Type B pancreatic cell (in vitro differentiated cells): ENCODE measurements around the gene RTL1. TPM values are rescaled to one million over a fixed set of nuclear protein-coding genes. Genes with fewer than 3 reads are reported as not detected.

Experiments
- DNase-seq: peaks from one replicate; pipeline ENCODE4 v3.0.0; 2021; ENCODE audit warnings: mixed read lengths; ENCODE audit not compliant: unreplicated experiment; ENCODE audit errors: extremely low spot score
- H3K27ac Mint-ChIP-seq: 2 replicates; pipeline ENCODE4 v1.8.0; 2021; ENCODE audit warnings: mild to moderate bottlenecking, mixed read lengths
- H3K27me3 Mint-ChIP-seq: 2 replicates; pipeline ENCODE4 v1.8.0; 2021; ENCODE audit warnings: mixed read lengths
- H3K36me3 Mint-ChIP-seq: 2 replicates; pipeline ENCODE4 v1.8.0; 2021; ENCODE audit warnings: mixed read lengths
- H3K4me1 Mint-ChIP-seq: one replicate; pipeline ENCODE4 v1.8.0; 2021; ENCODE audit warnings: mixed read lengths; ENCODE audit not compliant: unreplicated experiment
- H3K4me3 Mint-ChIP-seq: 2 replicates; pipeline ENCODE4 v1.8.0; 2021; ENCODE audit warnings: mild to moderate bottlenecking, mixed read lengths
- H3K9me3 Mint-ChIP-seq: 2 replicates; pipeline ENCODE4 v1.8.0; 2021; ENCODE audit warnings: mixed read lengths
- total RNA-seq: library from RNA; stranded (reverse); gene quantifications from 2 replicates; pipeline ENCODE4 v1.2.1, GENCODE V29; 2021; ENCODE audit warnings: low replicate concordance
- TF ChIP-seq, protein P1 (sequence below): fragments of 200-600 bp; sonication (generic); conservative IDR thresholded peaks from 2 replicates; pipeline ENCODE4 v1.5.0; 2021; ENCODE audit warnings: antibody characterized with exemption, mild to moderate bottlenecking

RTL1 gene
- total RNA-seq, 1 donor from 2014 or later: 1.5 TPM

DNA sequence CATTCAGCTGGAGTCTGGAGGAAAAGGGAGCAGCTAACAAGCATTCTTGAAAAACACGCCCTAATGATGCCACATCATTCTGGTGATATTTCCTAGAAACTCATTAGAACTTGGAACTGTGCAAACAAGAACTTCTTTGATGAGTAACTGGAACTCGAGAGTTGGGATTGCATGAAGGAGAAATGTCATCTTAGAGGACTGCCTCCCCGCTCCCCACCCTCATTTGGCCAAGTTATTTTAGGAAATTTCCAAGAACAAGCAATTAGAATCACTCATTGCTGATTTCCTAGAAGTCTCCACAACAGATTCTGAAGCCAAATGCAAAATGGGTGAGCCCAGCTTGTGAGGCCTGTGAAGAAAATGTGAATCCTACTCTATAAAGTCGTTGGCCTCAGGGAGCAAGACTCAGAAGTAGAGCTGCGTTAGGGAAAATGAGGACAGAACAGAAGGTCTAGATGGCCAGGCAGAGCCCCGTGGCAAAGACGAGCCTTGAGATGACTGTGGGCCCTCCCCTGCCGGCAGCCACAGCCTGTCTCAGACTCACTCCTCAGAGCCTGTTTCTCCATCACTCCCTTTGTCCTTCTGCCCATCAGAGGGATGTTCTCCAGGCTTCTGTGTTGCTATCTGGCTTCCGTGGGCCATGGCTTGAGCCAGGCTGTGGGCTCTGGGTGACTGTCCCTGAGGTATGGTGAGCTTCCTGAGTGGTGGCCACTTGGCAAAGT, 38.4 kb downstream of the RTL1 start:
- Mint-ChIP-seq H3K4me3 (no peak overlapping the region), H3K36me3 (no peaks in the 10 kb centered on the region), H3K4me1 (no peaks in the 10 kb centered on the region), H3K9me3 (no peaks in the 10 kb centered on the region), H3K27me3 (peaks cover 2% of the 10 kb centered on the region), H3K27ac (no peak overlapping the region)
- no peak for DNase-seq
- TF ChIP-seq, protein P1, sequence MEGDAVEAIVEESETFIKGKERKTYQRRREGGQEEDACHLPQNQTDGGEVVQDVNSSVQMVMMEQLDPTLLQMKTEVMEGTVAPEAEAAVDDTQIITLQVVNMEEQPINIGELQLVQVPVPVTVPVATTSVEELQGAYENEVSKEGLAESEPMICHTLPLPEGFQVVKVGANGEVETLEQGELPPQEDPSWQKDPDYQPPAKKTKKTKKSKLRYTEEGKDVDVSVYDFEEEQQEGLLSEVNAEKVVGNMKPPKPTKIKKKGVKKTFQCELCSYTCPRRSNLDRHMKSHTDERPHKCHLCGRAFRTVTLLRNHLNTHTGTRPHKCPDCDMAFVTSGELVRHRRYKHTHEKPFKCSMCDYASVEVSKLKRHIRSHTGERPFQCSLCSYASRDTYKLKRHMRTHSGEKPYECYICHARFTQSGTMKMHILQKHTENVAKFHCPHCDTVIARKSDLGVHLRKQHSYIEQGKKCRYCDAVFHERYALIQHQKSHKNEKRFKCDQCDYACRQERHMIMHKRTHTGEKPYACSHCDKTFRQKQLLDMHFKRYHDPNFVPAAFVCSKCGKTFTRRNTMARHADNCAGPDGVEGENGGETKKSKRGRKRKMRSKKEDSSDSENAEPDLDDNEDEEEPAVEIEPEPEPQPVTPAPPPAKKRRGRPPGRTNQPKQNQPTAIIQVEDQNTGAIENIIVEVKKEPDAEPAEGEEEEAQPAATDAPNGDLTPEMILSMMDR: no peak

DNA sequence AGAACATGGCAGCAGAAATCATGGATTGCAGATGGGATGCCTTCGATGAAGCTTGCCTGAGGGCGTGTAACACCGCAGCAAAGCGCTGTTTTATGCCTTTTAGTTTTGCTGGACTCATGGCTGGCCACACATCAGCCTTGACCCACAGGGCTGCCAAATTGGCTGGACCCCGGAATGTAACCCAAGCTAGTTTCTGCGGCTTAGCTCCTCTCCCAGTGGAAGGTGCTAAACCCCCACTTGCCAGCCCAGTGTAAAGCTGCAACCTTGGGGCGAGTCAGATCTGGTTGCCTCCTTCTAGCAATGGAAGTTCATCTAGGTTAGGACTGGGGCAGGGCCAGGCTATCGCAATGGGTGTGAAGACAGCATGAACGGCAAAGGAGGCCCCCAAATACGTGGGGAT, 39.3 kb downstream of the RTL1 start:
- H3K27me3 Mint-ChIP-seq: peaks cover 2% of the 10 kb centered on the region
- H3K4me1 Mint-ChIP-seq: no peaks in the 10 kb centered on the region
- no peak overlapping the region for H3K4me3 Mint-ChIP-seq
- DNase-seq: no peak
- H3K27ac Mint-ChIP-seq: no peak overlapping the region
- H3K36me3 Mint-ChIP-seq: no peaks in the 10 kb centered on the region
- H3K9me3 Mint-ChIP-seq: no peaks in the 10 kb centered on the region
- TF ChIP-seq, protein P1: no peak

GRCh38 chr14:100862793-100863192, 40.7 kb downstream of the RTL1 start:
- Mint-ChIP-seq H3K4me3 (no peak overlapping the region), H3K36me3 (no peaks in the 10 kb centered on the region), H3K27me3 (peaks cover 2% of the 10 kb centered on the region), H3K9me3 (no peaks in the 10 kb centered on the region), H3K4me1 (no peaks in the 10 kb centered on the region), H3K27ac (no peak overlapping the region)
- DNase-seq: no peak
- TF ChIP-seq, protein P1: no peak

DNA sequence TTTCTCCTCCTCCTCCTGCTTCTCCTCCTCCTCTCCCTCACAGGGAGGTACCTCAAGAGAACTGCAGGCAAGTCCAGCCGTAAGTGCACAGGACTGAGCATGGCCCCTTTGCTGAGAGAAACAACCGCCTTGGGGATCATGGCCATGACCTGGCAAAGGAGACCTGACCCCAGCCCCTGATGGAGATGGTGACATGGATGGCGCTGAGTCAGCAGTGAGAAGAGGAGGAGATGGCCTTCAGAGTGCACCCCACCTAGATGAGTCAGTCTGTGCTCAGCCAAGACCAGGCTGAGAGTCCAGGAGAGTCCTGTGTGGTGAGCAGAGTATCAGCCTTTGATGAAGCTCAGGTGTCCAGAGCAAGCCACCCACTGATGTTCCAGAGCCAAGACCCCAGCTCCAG, 41.2 kb downstream of the RTL1 start:
- peaks cover 6% of the 10 kb centered on the region for H3K27me3 Mint-ChIP-seq
- no peak for DNase-seq
- no peaks in the 10 kb centered on the region for H3K9me3 Mint-ChIP-seq
- peaks cover 5% of the 10 kb centered on the region for H3K4me1 Mint-ChIP-seq
- TF ChIP-seq, protein P1: no peak
- no peak overlapping the region for H3K27ac Mint-ChIP-seq
- H3K36me3 Mint-ChIP-seq: no peaks in the 10 kb centered on the region
- no peak overlapping the region for H3K4me3 Mint-ChIP-seq

DNA sequence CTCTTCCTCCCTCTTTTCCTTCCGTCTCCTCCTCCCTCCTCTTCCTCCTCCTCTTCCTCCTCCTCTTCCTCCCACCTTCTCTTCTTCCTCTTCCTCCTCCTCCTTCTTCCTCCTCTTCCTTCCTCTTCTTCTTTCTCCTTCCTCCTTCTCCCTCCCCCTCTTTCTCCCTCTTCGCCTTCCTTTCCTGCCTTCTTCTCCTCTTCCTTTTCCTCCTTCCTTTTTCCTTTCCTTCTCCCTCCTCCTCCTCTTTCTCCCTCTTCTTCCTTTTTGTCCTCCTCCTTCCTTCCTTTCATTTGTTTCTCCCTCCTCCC, 41.6 kb downstream of the RTL1 start:
- no peaks in the 10 kb centered on the region for H3K36me3 Mint-ChIP-seq
- H3K4me3 Mint-ChIP-seq: no peak overlapping the region
- peaks cover 9% of the 10 kb centered on the region for H3K4me1 Mint-ChIP-seq
- no peak overlapping the region for H3K27ac Mint-ChIP-seq
- H3K27me3 Mint-ChIP-seq: peaks cover 10% of the 10 kb centered on the region
- no peaks in the 10 kb centered on the region for H3K9me3 Mint-ChIP-seq
- TF ChIP-seq, protein P1: no peak
- no peak for DNase-seq
